H1 (cell line): ENCODE results near the gene TEX51. TPM values are rescaled to one million over a fixed set of nuclear protein-coding genes. Genes with fewer than 3 reads are reported as not detected.

ENCODE experiments used
- CTCF ChIA-PET: fragments of 300-600 bp; sonication (Branson Sonifier 250); formaldehyde crosslinking; loops from one replicate; lab custom pipeline; 2021; ENCODE audit not compliant: partially characterized antibody; lab: Charles Lee
- POLR2A ChIA-PET: fragments of 300-600 bp; sonication (Branson Sonifier 250); formaldehyde crosslinking; loops from one replicate; lab custom pipeline; 2021; ENCODE audit warnings: inconsistent platforms; ENCODE audit not compliant: partially characterized antibody; lab: Charles Lee
- DNase-seq, 2 experiments: peaks; one replicate each; pipeline versions ENCODE4 v3.0.0 to v3.0.0-alpha.2; 2010 to 2022; ENCODE audit warnings: low spot score in 2 of 2, low read depth in 1 of 2, mixed read lengths in 1 of 2
- FAIRE-seq: peaks from 2 replicates; lab custom pipeline; 2011; peaks lifted over from hg19 to GRCh38; lab: Jason Lieb, UNC
- H2AFZ ChIP-seq: 2 replicates; pipeline ENCODE4 v1.8.1; 2012; ENCODE audit warnings: low read length, inconsistent platforms
- H2AK5ac ChIP-seq: 2 replicates; pipeline ENCODE4 v1.6.1; 2013; ENCODE audit warnings: low read depth, low read length
- H2BK120ac ChIP-seq: replicated peaks from 2 replicates; pipeline ENCODE3; 2013; ENCODE audit warnings: low read depth, low read length, inconsistent platforms
- H2BK12ac ChIP-seq: 2 replicates; pipeline ENCODE4 v1.6.1; 2013; ENCODE audit warnings: low read depth, low read length
- H2BK15ac ChIP-seq: 2 replicates; pipeline ENCODE4 v1.6.1; 2013; ENCODE audit warnings: low read length
- H2BK20ac ChIP-seq: 2 replicates; pipeline ENCODE4 v1.6.1; 2013; ENCODE audit warnings: low read length
- H2BK5ac ChIP-seq: 2 replicates; pipeline ENCODE4 v1.6.1; 2013; ENCODE audit warnings: low read depth, low read length
- H3K14ac ChIP-seq: 2 replicates; pipeline ENCODE4 v1.6.1; 2013; ENCODE audit warnings: inconsistent platforms; ENCODE audit not compliant: insufficient read length
- H3K18ac ChIP-seq: 2 replicates; pipeline ENCODE4 v1.6.1; 2013; ENCODE audit warnings: low read length; ENCODE audit errors: extremely low read depth
- H3K23ac ChIP-seq: 2 replicates; pipeline ENCODE4 v1.6.1; 2013; ENCODE audit warnings: inconsistent platforms; ENCODE audit not compliant: insufficient read length
- H3K23me2 ChIP-seq: 2 replicates; pipeline ENCODE4 v1.6.1; 2013; ENCODE audit warnings: low read depth, low read length
- H3K27ac ChIP-seq: 2 replicates; pipeline ENCODE4 v1.6.1; 2011; ENCODE audit warnings: low read depth, low read length, inconsistent platforms
- H3K27me3 ChIP-seq, 4 experiments: replicated peaks in 1 of 4; 1 replicate in 1 of 4; 2 replicates in 3 of 4; pipeline versions ENCODE4 v1.6.1 to v1.8.1; 2011 to 2013; ENCODE audit warnings: low read length in 3 of 4, mild to moderate bottlenecking in 3 of 4, inconsistent platforms in 2 of 4, mixed read lengths in 2 of 4, moderate library complexity in 1 of 4; ENCODE audit not compliant: control insufficient read depth in 3 of 4, insufficient read depth in 3 of 4; ENCODE audit errors: extremely low read depth in 1 of 4
- H3K36me3 ChIP-seq, 4 experiments: 2 replicates each; pipeline versions ENCODE4 v1.6.1 to v1.8.1; 2011 to 2013; ENCODE audit warnings: mild to moderate bottlenecking in 4 of 4, low read length in 3 of 4, moderate library complexity in 2 of 4, control low read depth in 1 of 4, inconsistent platforms in 1 of 4; ENCODE audit not compliant: insufficient read depth in 4 of 4, control insufficient read depth in 2 of 4
- H3K4ac ChIP-seq: replicated peaks from 2 replicates; pipeline ENCODE3; 2013; ENCODE audit warnings: low read length, low read depth, mixed read lengths, inconsistent platforms; ENCODE audit not compliant: insufficient read length
- H3K4me1 ChIP-seq, 4 experiments: replicated peaks in 1 of 4; 1 replicate in 1 of 4; 2 replicates in 3 of 4; pipeline versions ENCODE4 v1.6.1 to v1.8.1; 2011 to 2013; ENCODE audit warnings: low read length in 3 of 4, inconsistent platforms in 2 of 4, mixed read lengths in 1 of 4; ENCODE audit not compliant: insufficient read depth in 4 of 4, control insufficient read depth in 3 of 4
- H3K4me2 ChIP-seq, 2 experiments: 2 replicates each; pipeline versions ENCODE4 v1.6.1 to v1.8.1; 2011 to 2013; ENCODE audit warnings: low read depth in 2 of 2, low read length in 2 of 2, control low read depth in 1 of 2, inconsistent platforms in 1 of 2, mild to moderate bottlenecking in 1 of 2; ENCODE audit not compliant: insufficient read depth in 1 of 2
- H3K4me3 ChIP-seq, 4 experiments: fragments of 200-600, 300-600 bp in 1 of 4; sonication (generic), shearing (Covaris generic), sonication (Bioruptor Twin) in 1 of 4; 2 replicates each; pipeline versions ENCODE4 v1.5.1 to v1.8.1; 2011 to 2016; ENCODE audit warnings: low read length in 4 of 4, low read depth in 3 of 4, control low read depth in 2 of 4, inconsistent platforms in 2 of 4, mild to moderate bottlenecking in 2 of 4, mixed read lengths in 1 of 4, moderate library complexity in 1 of 4; ENCODE audit not compliant: insufficient read depth in 2 of 4; ENCODE audit errors: extremely low read depth in 1 of 4
- H3K56ac ChIP-seq: replicated peaks from 2 replicates; pipeline ENCODE3; 2013; ENCODE audit warnings: low read depth, mild to moderate bottlenecking, mixed read lengths, low read length, inconsistent platforms; ENCODE audit not compliant: insufficient read length
- H3K79me1 ChIP-seq: 2 replicates; pipeline ENCODE4 v1.6.1; 2013; ENCODE audit warnings: low read depth, low read length, control low read depth
- H3K79me2 ChIP-seq, 2 experiments: 2 replicates each; pipeline versions ENCODE4 v1.6.1 to v1.8.1; 2012 to 2013; ENCODE audit warnings: low read length in 2 of 2, mild to moderate bottlenecking in 2 of 2, inconsistent platforms in 1 of 2; ENCODE audit not compliant: insufficient read depth in 2 of 2, control insufficient read depth in 1 of 2
- H3K9ac ChIP-seq, 4 experiments: replicated peaks in 1 of 4; 1 replicate in 1 of 4; 2 replicates in 3 of 4; pipeline versions ENCODE4 v1.6.1 to v1.8.1; 2011 to 2013; ENCODE audit warnings: low read depth in 3 of 4, low read length in 3 of 4, control low read depth in 2 of 4, mild to moderate bottlenecking in 2 of 4, moderate library complexity in 2 of 4, inconsistent platforms in 1 of 4; ENCODE audit errors: extremely low read depth in 1 of 4
- H3K9me3 ChIP-seq, 2 experiments: 2 replicates each; pipeline versions ENCODE4 v1.6.1 to v1.8.1; 2012 to 2013; ENCODE audit warnings: mild to moderate bottlenecking in 2 of 2, moderate library complexity in 2 of 2, control low read depth in 1 of 2, inconsistent platforms in 1 of 2, low read depth in 1 of 2, low read length in 1 of 2, mixed read lengths in 1 of 2; ENCODE audit not compliant: insufficient read depth in 2 of 2
- H4K20me1 ChIP-seq, 2 experiments: replicated peaks in 1 of 2; 2 replicates each; pipeline versions ENCODE3 to v1.8.1; 2011 to 2013; ENCODE audit warnings: inconsistent platforms in 2 of 2, low read length in 2 of 2, mild to moderate bottlenecking in 1 of 2; ENCODE audit not compliant: insufficient read depth in 2 of 2, control insufficient read depth in 1 of 2
- H4K5ac ChIP-seq: 2 replicates; pipeline ENCODE4 v1.6.1; 2013; ENCODE audit warnings: low read length, low read depth, mixed read lengths, inconsistent platforms; ENCODE audit not compliant: insufficient read length
- H4K8ac ChIP-seq: 2 replicates; pipeline ENCODE4 v1.8.0; 2013; ENCODE audit warnings: mild to moderate bottlenecking, moderate library complexity, low read length, inconsistent platforms; ENCODE audit not compliant: insufficient read depth; ENCODE audit errors: extremely low read depth
- H4K91ac ChIP-seq: replicated peaks from 2 replicates; pipeline ENCODE3; 2013; ENCODE audit warnings: low read length, mixed read lengths, inconsistent platforms; ENCODE audit not compliant: insufficient read length
- BACH1 ChIP-seq: IDR thresholded peaks from 2 replicates; pipeline ENCODE4 v1.6.1; 2012; ENCODE audit warnings: low read length, improper control_type of control experiment
- EZH2 ChIP-seq: fragments of 200-600 bp; sonication (generic); IDR thresholded peaks from 2 replicates; pipeline ENCODE4 v1.7.1; 2012; ENCODE audit warnings: low read depth, mild to moderate bottlenecking, moderate library complexity, low read length, inconsistent platforms; ENCODE audit not compliant: severe bottlenecking
- POU5F1 ChIP-seq: IDR thresholded peaks from 2 replicates; pipeline ENCODE4 v1.6.1; 2011; ENCODE audit warnings: low read depth, mild to moderate bottlenecking, low read length, moderate library complexity
- SAP30 ChIP-seq: fragments of 300-600 bp; sonication (generic); IDR thresholded peaks from 2 replicates; pipeline ENCODE4 v1.7.1; 2012; ENCODE audit warnings: low read length, moderate library complexity, mild to moderate bottlenecking, inconsistent platforms; ENCODE audit not compliant: insufficient read depth, insufficient replicate concordance
- SIX5 ChIP-seq: IDR thresholded peaks from 2 replicates; pipeline ENCODE4 v1.6.1; 2011; ENCODE audit warnings: mild to moderate bottlenecking, low read depth, low read length
- WGBS, 2 experiments: shearing (Covaris generic) in 1 of 2; methylation state at CpG; one replicate each; pipeline versions ENCODE4 v1.1.6 to v1.1.7; 2013 to 2015; ENCODE audit warnings: low lambda C conversion rate in 2 of 2, mixed read lengths in 2 of 2, inconsistent platforms in 1 of 2, low coverage in 1 of 2, missing lambda C conversion rate in 1 of 2; ENCODE audit not compliant: insufficient replicate concordance in 2 of 2, insufficient coverage in 1 of 2, insufficient read length in 1 of 2; ENCODE audit errors: extremely low coverage in 1 of 2, missing lambda C conversion rate in 1 of 2; 5-methylcytosine and 5-hydroxymethylcytosine counted together
- polyA plus RNA-seq, 7 experiments: library from polyadenylated mRNA; depleted of rRNA in 3 of 7; stranded (reverse) in 5 of 7; unstranded in 2 of 7; fragments of >200 nt in 5 of 7; fragments of 200-250 nt in 2 of 7; gene quantifications; 1 replicate in 5 of 7; 2 replicates in 1 of 7; 4 replicates in 1 of 7; pipeline versions ENCODE4 v1.2.1 to v1.2.3, GENCODE V29; 2011 to 2013; ENCODE audit warnings: missing spikeins in 2 of 7, mixed read lengths in 2 of 7
- total RNA-seq: library from RNA; stranded (reverse); fragmentation: NEBNext Ultra II Directional; extraction: Animal tissue kit (Norgen Biotek cat#: 25700); gene quantifications from 2 replicates; pipeline ENCODE4 v1.2.1, GENCODE V29; 2021

The TEX51 gene
- total and polyA plus RNA-seq, 2 of the 8 experiments (the other 6 are each of a cell fraction or from before 2014, with no cell fraction given): not detected

DNA sequence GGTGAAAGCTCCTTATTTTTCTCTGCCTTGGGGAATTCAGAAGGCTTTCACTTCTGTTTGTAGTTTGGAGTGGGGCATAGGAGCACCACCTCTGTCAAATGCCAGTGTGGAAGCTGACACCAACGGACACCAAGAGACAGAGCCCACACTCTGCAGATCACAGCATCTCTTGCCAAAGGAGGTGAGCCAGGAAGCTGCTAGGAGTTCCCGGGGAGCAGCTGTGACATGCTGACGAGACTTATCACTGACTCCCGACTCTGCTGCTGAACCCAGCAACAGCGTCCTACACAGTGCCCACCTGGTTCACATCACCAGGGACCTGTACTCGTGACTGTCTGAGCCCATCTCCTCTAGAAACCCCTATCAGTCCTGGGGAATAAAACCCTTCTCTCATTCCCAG, 8.1 kb downstream of the TEX51 start:
- H2BK5ac ChIP-seq: no peak overlapping the region
- no peaks in the 10 kb centered on the region for H3K36me3 ChIP-seq
- H3K27ac ChIP-seq: no peak overlapping the region
- POLR2A ChIA-PET: no interaction called here
- no peak overlapping the region for H2BK20ac ChIP-seq
- H2BK120ac ChIP-seq: no peak overlapping the region
- no peak overlapping the region for H3K4me2 ChIP-seq
- H4K8ac ChIP-seq: no peak overlapping the region
- no peaks in the 10 kb centered on the region for H3K27me3 ChIP-seq
- H3K18ac ChIP-seq: no peak overlapping the region
- H3K23me2 ChIP-seq: no peaks in the 10 kb centered on the region
- DNase-seq: no peak
- H3K4me3 ChIP-seq: no peak overlapping the region
- H3K9ac ChIP-seq: no peak overlapping the region
- H2BK15ac ChIP-seq: no peak overlapping the region
- H3K4me1 ChIP-seq: no peaks in the 10 kb centered on the region; a peak in 2 of 7 replicates
- no peak overlapping the region for H2AK5ac ChIP-seq
- no peak overlapping the region for H3K14ac ChIP-seq
- 86% methylated on average over 6 of the region's 6 CpGs; no CpG with 5 or more reads in 1 of the 2 experiments for WGBS, 2 experiments
- no peak overlapping the region for H4K91ac ChIP-seq
- no peaks in the 10 kb centered on the region for H3K79me1 ChIP-seq
- no peaks in the 10 kb centered on the region for H4K20me1 ChIP-seq
- no peaks in the 10 kb centered on the region for H3K79me2 ChIP-seq
- H3K4ac ChIP-seq: no peak overlapping the region
- no peak overlapping the region for H2BK12ac ChIP-seq
- H3K9me3 ChIP-seq: peaks cover 2% of the 10 kb centered on the region in 2 experiments; a peak in 1 of 4 replicates
- H4K5ac ChIP-seq: no peak overlapping the region
- no peak overlapping the region for H3K23ac ChIP-seq
- H2AFZ ChIP-seq: no peak overlapping the region
- FAIRE-seq: no peak
- H3K56ac ChIP-seq: no peak overlapping the region
- CTCF ChIA-PET: no interaction called here
- TF ChIP-seq SIX5: no peak
- TF ChIP-seq SAP30: no peak
- no peak for TF ChIP-seq POU5F1
- no peak for TF ChIP-seq BACH1
- TF ChIP-seq EZH2: no peak
